ENCODE results near the gene PLXNA2. TPM values are rescaled to one million over a fixed set of nuclear protein-coding genes. Genes with fewer than 3 reads are reported as not detected.

Gene PLXNA2
- total RNA-seq, 1 donor from 2014 or later: 9.3 TPM

DNA sequence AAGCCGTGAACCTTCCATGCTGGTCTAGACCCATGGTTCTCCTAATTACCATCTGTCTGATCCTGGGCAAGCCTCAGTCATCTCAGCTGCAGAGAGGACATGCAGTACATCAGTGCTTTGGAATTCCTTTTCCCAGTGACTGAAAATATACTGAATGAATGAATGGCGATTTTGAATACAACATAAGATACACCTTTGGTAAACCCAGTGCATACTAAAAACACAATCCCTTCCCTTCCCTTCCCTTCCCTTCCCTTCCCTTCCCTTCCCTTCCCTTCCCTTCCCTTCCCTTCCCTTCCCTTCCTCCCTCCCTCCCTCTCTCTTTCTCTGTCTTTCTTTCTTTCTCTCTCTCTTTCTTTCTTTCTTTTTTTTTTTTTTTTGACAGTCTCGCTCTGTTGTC is 21.3 kb upstream of the PLXNA2 start:
- ATAC-seq (no peak), DNase-seq (ENCODE audit: low spot score) (no peak)

DNA sequence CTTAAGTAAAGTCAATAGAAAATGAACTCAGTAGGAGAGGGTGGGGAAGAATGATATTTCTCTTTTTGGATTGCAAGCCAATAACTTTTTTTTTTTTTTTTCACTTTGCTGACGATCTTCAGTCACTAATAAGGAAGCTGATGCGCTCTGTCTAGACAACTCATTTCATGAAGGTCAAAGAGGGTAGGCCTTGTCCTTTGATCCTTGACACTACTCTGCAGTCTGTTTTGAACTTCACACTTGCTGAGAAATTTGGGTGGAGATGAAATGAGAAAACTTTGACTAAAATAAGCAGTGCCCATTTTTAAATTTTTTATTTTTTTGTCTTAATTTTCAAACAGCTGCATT is 20.9 kb upstream of the PLXNA2 start:
- ATAC-seq (peak; percentile 28), DNase-seq (ENCODE audit: low spot score) (no peak)

DNA sequence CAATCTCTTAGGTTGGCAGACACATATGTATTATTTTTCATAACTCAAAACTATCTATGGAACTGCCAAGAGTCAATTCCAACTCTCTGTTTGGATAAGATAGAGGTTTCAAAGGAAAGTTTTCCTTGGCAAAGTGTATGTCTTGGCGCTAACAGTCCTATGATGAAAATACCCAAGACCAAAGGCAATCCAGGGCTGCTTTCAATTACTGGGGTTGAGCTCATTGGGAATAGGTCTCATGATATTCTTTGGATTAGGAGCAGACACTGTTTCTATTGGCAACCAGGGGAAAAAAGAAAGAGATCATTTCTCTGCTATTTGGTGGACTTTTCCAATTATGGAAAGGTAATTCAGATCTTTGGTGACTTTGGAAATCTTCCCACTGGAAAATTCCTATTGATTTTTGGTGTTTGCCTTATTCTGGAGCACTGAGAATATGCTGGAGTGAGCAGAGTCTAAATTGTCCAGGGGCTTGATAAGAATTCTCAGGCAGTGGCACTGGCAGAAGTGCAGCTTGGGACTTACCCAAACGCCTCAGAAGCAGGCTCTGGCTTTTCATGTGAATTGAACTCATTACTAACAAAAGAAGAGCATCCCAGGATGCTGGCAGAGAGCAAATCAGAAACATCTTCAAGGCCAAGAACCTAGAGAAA is 20.4 kb upstream of the PLXNA2 start:
- DNase-seq (ENCODE audit: low spot score) (no peak), ATAC-seq (peak; percentile 87)

DNA sequence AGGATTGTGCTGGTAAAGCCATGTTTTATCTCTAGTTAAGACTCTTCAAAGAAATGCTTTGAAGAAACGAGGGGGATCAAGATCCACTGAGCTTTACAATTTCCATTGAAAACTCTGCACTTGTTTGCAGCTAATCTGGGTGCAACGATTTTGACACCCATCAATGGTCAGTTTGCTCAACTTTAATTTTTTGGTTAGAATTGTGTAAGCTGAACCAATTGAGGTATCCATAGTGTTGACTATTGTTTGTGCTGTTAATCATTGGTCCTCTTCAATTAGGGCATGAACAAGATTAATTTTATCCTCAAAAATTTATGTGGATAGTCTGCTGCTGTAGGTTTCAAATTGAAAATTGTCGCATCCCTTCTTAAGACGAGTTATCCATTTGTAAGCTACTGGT is 17.7 kb upstream of the PLXNA2 start:
- DNase-seq (ENCODE audit: low spot score): no peak
- ATAC-seq: no peak

DNA sequence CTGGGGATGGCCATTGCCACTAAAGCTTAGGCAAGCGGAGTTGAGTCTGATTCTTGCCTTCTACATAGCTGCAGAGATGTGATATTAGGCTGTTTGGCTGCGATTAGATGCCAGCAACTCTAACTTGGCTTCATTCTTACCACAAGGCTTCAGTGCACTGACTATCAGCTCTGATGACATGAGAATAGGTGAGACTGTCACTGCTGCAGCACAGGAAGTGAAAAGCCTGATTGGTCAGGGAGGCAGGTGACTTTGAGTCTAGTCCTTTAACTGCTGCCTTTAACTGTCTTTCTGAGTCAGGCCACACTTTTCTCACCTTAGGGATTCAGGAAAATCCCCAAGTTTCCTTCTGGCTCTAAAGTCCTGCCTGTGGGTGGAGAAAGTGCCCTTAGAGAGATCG is 14.1 kb upstream of the PLXNA2 start:
- DNase-seq (ENCODE audit: low spot score): no peak
- peak; percentile 19 for ATAC-seq

DNA sequence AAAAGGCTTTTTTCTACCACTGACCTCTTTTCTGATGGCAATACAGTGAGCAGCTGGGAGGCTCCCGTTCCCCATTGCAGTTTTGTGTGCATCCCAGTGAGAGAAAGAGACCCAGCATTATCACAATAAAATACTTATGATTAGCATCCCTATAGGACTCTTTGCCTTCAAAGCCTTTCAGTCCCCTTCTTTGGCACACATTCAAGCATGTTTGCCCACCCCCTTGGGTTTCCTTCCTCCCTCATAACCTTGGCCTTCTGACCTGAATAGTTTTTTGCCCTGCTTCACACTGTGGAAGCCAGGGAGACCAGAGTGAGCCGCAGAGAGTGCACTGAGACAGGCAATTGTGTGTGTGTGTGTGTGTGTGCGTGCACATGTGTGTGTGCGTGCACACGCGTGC is 13.2 kb upstream of the PLXNA2 start:
- DNase-seq (ENCODE audit: low spot score): no peak
- no peak for ATAC-seq

DNA sequence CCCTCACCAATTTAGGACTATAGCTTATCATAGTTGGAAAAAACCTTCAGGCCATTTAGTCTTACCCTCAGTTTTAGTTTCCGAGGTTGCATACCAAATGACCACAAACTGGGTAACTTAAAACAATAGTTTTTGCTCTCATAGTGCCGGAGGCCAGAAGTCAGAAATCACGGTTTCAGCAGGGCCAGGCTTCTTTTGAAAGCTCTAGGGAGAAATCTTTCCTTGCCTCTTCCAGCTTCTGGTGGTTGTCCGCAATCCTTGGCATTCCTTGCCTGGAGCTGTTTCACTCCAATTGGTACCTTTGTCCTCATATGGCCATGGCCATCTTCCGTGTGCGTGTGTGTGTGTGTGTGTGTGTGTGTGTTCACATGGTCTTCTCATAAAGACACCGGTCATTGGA is 12.4 kb upstream of the PLXNA2 start:
- DNase-seq (ENCODE audit: low spot score) (no peak), ATAC-seq (no peak)

DNA sequence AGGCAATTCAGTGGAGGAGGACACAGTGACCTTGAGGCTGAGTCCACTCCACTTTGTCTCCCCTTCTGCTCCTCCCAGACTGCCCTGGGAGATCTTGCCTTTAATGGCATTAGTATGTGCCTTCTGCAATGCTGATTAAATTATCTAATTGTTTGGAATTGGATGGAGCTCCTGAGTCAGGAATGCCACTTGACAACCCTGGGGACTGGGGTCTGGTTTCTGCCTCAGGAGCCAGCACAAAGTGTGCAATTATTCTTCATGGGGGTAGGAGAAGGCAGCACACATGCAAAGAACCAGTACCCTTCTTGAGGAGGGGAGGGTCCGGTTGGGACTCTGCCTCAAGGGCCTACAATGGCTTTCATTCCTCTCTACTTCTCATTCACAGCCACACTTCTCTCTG is 11.9 kb upstream of the PLXNA2 start:
- ATAC-seq (no peak), DNase-seq (ENCODE audit: low spot score) (no peak)

DNA sequence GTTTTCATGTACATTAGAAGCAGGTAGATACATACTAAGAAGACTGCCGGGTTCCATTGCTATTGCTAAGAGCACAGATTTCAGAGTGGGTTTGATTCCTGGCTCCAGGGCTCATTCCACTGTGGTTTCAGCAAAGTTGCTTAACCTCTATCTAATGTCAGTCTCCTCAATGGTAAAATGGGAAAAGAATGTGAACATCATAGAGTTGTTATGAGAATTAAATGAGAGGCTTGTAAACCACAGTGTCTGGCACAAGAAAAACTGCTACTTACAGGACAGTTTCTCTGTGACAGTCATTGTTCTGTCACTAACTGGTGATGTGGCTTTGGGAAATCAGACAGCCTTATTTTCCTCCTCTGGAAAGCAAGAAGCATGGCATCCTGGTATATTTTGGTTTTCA is 10.7 kb upstream of the PLXNA2 start:
- ATAC-seq (no peak), DNase-seq (ENCODE audit: low spot score) (no peak)

DNA sequence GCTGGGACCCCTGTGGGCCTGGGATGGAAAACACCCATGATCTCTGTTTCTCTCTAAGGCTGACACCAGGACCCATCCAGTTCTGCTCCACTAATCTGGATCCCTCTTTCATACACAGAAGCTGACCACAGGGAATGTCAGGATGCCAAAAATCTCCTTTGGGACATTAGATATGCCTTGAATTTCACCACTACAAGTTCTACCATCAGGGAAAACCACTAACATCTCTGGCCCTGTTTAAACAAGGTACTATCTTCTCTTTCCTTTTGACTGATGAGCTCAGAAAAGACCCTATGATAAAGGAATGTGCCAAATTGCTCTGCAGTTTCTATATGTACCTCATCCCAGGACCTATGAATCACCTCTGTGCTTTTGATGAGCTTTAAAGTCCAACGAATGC is 10.2 kb upstream of the PLXNA2 start:
- ATAC-seq: no peak
- DNase-seq (ENCODE audit: low spot score): no peak

DNA sequence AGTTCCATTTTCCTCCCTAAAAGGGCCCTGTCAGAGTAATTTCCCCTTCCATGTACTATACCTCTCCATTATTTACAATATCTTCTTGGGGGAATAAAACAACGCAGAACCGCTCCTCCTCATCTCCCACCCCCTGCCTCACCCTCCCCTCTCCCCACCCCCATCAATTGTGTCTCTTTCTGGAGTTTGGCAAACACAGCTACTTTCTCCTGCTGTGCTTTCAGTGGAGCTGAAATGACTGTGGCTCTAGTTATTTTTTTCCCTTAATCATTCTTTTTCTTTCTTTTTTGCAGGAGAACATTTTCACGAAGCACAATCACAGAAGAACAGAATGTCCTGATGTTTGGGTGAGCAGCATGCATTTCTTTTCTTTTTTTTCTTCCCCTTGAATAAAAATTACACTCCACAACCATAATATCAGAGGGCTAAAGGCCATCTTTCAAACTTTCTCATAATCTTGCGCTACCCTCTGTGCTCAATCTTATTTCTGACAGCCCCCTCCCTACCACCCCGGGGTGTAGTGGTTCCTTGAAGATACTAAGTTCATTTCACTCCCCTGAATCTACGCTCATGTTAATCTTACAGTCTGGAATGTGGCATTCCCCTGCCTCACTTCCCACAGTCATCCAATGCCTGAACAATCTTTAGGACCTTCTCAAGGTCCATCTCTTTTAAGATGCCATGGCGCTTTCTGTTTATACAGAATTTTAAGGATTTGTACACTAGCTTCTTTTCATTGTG is 8.8 kb upstream of the PLXNA2 start:
- peak; percentile 13 for ATAC-seq

DNA sequence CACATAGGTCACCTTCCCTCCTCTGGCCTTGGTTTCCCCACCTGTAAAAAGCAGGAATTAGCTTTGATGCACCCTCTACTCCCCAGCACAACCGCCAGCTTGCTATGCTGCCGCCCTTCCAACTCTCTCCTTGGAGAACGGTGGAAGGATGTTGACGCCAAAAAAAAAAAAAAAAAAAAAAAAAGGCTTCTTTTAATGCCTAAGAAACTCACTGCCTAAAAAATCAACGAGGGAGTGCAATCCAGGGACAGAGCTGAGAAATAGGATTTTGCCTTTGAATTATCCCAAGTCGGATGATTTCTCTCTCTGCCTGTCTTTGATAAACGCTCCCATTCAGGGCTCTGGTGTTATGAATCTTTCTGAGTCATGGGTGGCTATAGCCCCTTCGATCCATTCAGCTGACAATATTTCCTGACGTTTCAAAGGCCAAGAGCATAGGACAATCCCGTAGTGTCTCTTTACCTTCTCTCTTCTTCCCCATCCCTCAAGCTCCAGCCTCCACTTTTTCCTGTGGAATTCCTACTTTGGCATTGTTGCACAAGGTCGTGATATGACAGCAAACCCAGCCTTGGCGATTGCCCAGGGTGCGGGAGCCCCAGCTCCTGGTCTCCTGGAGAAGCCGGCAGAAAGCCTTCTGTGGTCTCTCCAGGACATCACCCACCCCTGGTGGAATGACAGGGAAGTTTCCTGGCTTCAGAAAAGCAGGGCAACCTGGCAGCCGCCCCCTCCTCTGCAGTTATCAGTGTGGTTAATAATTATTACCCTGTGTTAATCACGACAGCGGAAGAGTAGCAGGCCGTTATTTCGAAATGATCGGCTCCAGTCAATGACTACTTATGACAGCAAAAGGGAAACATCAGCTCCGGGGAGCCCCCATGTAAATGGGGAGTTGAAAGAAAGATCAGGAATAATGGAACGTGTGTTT is 8.0 kb upstream of the PLXNA2 start:
- peak; percentile 87 for DNase-seq (ENCODE audit: low spot score)

More for the DNA sequence above, 8.8 kb upstream of the PLXNA2 start:
- no peak for DNase-seq (ENCODE audit: low spot score)

DNA sequence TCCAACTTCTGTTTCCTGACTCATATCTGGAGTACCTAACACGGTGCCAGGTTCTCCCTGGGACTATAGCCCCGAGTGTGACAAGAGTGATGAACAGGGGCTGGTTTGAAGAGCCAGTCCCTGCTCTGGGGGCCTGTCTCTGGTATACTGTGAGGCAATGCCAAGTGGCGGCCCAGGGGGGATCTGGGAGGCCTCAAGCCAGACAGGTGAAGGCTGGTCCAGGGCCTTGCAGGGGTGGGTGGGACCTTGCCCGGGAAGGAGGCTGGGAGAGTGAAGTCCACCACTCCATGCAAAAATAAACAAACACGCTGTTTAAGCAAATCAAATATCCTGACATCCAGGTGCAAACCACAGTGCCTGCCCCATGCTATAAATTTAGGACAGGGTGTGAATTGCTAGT is 6.8 kb upstream of the PLXNA2 start:
- DNase-seq (ENCODE audit: low spot score) (peak; percentile 57), ATAC-seq (peak; percentile 57)

More for the DNA sequence above, 8.0 kb upstream of the PLXNA2 start:
- ATAC-seq: peak; percentile 90

DNA sequence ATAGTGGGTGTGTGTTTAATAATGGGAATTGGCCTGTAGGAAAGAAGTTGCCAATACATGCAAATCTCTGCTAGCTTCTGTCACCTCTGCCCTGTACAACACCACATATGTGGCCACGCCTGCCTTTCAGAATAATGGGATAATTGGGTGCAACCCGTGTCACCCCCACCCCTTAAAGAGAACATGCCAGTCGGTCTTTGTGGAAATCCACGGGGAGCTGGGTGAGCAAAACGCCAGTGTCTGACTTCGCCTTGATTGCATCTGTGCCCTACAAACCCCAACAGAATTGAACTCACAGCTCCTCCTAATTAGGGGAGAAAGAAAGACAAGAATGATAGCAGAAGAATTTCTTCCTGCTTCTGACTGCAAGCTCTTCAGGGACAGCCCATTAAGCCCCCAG is 6.4 kb upstream of the PLXNA2 start:
- ATAC-seq (no peak), DNase-seq (ENCODE audit: low spot score) (no peak)

DNA sequence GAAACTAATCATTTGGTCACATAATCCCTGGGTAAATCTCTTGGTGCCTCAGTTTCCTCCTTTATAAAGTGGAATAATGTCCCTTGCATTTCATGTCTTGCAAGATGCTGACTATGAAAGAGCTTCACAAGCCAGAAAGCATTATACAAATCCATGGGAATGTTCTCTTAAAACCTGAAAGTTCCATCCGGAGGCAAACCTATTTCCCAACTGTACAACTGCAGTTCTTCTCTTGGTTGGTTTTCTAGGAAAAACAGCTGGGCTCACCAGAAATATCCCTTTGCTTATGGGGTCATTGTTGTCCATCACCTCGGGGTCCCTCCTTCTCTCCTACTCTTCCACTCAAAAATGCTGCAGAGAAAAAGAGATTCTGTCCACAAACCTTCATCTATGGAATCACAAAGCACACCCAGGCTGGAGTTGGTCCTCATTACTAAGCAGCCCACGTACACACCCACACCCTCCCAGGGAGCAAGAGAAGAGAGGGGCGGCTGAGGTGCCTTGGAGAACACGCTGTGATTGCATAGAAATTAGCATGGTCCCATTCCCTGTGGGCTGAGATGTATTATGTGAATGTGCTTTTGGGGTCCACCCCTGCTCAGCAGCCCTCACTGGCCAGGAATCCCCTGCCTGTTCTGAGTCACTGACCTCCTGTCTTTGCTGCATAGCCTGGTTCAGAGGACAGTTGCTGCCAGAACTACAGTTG is 5.0 kb upstream of the PLXNA2 start:
- no peak for ATAC-seq
- DNase-seq (ENCODE audit: low spot score): no peak

DNA sequence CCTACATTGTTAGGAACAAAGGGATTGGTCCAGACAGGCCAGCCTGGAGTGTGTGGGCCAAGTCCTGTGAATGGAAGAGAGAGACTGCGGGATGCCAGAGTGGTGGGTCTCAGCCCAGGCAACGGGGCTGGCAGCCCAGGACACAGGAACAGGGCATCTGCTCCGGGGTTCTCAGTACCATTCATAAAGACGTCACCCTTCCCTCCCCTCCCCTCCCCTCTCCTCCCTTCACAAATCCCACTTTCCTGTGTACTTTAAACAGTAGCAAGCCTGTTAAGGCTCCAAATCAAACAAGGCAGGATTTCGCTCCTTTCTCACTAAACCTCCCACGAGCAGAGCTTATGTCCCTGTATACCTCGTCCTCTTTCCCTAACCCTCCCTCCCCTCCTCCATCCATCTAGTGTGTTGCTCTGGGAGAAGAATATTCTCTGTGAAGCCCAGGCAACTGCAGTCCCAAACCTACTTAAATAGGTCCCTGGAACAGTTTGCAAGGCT is 4.2 kb upstream of the PLXNA2 start:
- ATAC-seq (no peak), DNase-seq (ENCODE audit: low spot score) (no peak)

DNA sequence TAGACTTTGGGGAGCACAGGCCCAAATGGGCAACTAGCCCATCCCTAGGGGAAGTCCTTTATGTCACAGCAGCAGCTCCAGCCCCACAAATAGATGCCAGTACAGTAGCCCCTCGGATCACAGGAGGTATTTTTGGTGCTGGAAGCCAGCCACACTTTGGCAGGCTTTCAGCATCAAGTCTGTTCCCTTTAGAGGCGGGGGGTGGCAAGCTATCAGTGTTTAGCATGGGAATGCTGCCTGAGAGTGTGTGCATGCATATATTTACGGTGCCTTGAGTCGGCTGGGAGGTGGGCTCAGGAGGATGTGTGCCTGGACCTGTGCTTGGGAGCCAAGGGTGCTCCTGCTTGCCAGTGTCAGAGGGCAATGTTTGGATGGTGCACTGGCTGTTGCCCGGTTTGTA is 3.5 kb upstream of the PLXNA2 start:
- no peak for DNase-seq (ENCODE audit: low spot score)
- no peak for ATAC-seq

DNA sequence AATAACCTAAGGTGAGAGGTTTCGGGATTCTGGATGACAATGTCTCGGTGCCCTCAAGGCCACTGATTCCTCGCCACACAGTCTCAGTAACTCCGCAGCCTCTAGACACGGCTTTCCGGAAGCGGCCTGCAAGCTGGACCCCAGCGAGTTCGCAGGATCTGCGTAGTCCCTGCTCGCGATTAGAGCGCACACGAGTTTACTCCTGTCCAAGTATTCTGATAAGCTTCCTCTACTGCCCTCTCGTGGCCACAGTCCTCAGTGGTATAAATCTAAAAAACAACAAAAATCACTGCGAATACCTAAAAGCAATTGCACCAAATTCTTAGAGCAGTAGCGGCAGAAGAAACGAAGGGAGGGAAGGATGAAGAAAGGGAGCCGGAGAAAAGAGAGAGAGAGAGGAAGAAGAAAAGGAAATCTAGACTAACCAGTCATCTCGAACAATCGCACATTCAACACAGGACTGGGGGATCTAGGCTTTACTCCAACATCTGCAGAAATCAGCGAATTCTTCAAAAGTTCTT is 1.1 kb upstream of the PLXNA2 start:
- DNase-seq (ENCODE audit: low spot score): peak; percentile 89
- ATAC-seq: peak; percentile 70

DNA sequence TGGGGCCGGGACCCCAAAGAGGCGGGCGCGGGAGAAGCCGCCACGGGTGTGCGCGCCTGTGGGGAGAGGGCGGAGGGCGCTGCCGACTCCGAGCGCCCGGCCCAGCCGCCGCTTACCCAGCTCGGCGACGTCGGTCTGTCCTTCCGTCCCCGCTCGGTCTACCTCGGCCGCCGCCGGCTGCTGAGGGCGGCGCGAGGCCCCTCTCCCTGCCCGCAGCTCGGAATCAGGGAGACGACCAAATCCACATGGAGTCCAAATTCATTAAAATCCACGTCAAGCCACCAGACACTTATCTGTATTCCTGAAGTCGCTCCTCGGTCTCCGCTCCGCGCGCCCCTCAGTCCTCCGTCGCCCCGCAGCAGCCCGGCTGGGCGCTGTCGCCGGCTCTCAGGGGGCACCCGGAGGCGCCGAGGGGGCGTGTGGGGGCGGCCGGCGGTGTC is 637 bp downstream of the PLXNA2 start:
- no peak for DNase-seq (ENCODE audit: low spot score)
- peak; percentile 45 for ATAC-seq

DNA sequence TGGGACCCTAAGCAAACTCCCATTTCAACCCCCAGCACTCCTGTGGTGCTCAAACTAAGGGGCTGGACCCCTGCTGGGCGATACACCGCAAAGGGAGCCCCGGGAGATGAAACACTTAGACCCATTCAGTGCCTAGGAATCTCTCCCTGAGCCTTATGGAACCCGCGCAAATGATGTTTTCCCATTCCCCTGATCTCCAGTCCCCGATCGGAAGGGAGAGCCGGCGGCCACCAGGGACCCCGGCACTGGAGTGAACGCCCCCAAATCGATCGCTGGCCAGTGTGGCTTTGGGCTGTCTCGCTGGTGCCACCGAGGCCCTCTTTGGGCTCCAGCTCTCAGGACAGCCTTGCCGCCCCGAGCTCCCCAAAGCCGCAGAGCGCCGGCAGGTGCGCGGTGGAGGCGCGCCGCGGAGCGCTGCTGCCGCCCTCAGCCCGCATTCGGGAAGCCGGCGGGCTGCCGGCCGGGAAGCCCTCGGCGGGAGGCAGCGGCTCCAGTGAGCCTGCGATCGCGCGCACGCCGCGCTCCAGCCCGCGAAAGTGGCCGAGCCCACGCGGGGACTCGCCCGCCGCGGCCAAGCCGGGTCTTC is 1.1 kb downstream of the PLXNA2 start:
- DNase-seq (ENCODE audit: low spot score): peak; percentile 64
- ATAC-seq: peak; percentile 49

Data from left lobe of liver (tissue), 2 donors.